Left colon (tissue), 2 donors: Measurements from ENCODE around the gene PRKD2. TPM values are rescaled to one million over a fixed set of nuclear protein-coding genes. Genes with fewer than 3 reads are reported as not detected.

Experiments used
- ATAC-seq: fragments of 200-7000 bp; cut with Tn5 transposase; one replicate; pipeline ENCODE4 v1.9.1; 2020; ENCODE audit warnings: mild to moderate bottlenecking, moderate library complexity
- DNase-seq, 2 donors: peaks; one replicate each; pipeline ENCODE4 v3.0.0-alpha.2; 2020
- intact Hi-C, 2 donors: fragments of 100-400 bp; cut with DNase I in 1 of 2; cut with micrococcal nuclease in 1 of 2; formaldehyde crosslinking; loops; one replicate each; pipeline versions ENCODE4 v1.11.2 to v1.14.0; 2022; cut with DNase I, micrococcal nuclease
- microRNA-seq, 2 donors: library from miRNA; unstranded; fragments of <30 nt; microRNA quantifications; one replicate each; pipeline versions ENCODE4 v1.1.0 to v1.2.0, GENCODE V29; 2020
- total RNA-seq, 2 donors: library from RNA; stranded (reverse); fragmentation: NEBNext Ultra II Directional; extraction: Animal tissue kit (Norgen Biotek cat#: 25700); gene quantifications; one replicate each; pipeline ENCODE4 v1.2.1, GENCODE V29; 2021
- donor health status: DM: no; HTN: no; CAD: no.
- donor health status: DM: yes; HTN: yes; CAD: no.

The PRKD2 gene
- total RNA-seq, 2 donors from 2014 or later: 62.5 to 64.4 TPM

GRCh38 chr19:46625731-46626130, 91.2 kb downstream of the PRKD2 start:
- no peak for ATAC-seq
- intact Hi-C loops: no loop called here
- no peak for DNase-seq

GRCh38 chr19:46624958-46625661, 91.8 kb downstream of the PRKD2 start, which contains the start of gene PTGIR:
Gene PTGIR (minus strand): TSS chr19:46625089. CDS start chr19:46624225, 864 bp downstream.
- intact Hi-C loops: no loop called here
- peak; percentile 21 for ATAC-seq
- peak; percentile 44 to 62 for DNase-seq

Small RNA genes within 50 kb of the gene (microRNA-seq; reads per million reads assigned to microRNA genes)
- gene MIR320E: 4.8 to 32.6 reads per million in 2 donors

Other genes starting within 250 kb of the PRKD2 start
- 1 to 10 TPM in 1 of 2 donors, under 1 TPM in 1; 0.24 to 1.1 TPM for gene PNMA8A, start 245.6 kb downstream of the PRKD2 start, total RNA-seq
- under 1 TPM; 0.21 to 0.61 TPM for gene PNMA8B, start 221.2 kb downstream of the PRKD2 start, total RNA-seq
- gene CALM3, start 115.8 kb downstream of the PRKD2 start, total RNA-seq: 100 to 1,000 TPM; 250 to 278 TPM
- 1 to 10 TPM in 1 of 2 donors, under 1 TPM in 1; 0.58 to 1.6 TPM for gene PTGIR, start 92.0 kb downstream of the PRKD2 start, total RNA-seq
- gene GNG8, start 80.9 kb downstream of the PRKD2 start, total RNA-seq: not detected
- gene DACT3, start 55.9 kb downstream of the PRKD2 start, total RNA-seq: 1 to 10 TPM; 1.1 to 7.8 TPM
- gene FKRP, start 28.9 kb upstream of the PRKD2 start, total RNA-seq: 10 to 100 TPM; 10.2 to 10.8 TPM
- gene STRN4, start 29.3 kb upstream of the PRKD2 start, total RNA-seq: 10 to 100 TPM; 69.2 to 74.9 TPM
- gene SLC1A5, start 71.5 kb upstream of the PRKD2 start, total RNA-seq: 100 to 1,000 TPM in 1 of 2 donors, 10 to 100 TPM in 1; 88.5 to 145 TPM
- 100 to 1,000 TPM; 123 to 138 TPM for gene AP2S1, start 133.7 kb upstream of the PRKD2 start, total RNA-seq
- gene ARHGAP35, start 143.9 kb upstream of the PRKD2 start, total RNA-seq: 10 to 100 TPM; 65.8 to 73.1 TPM